GM12874 (cell line): ENCODE measurements around the gene ABLIM2.

ENCODE experiments used
- CTCF ChIP-seq: IDR thresholded peaks from 2 replicates; pipeline ENCODE4 v1.5.1; 2011; ENCODE audit warnings: low read depth, mild to moderate bottlenecking, control low read depth, low read length, moderate library complexity; ENCODE audit not compliant: insufficient read depth

Gene ABLIM2

GRCh38 chr4:7955393-7955792 is 203.2 kb downstream of the ABLIM2 start:
- no peak for TF ChIP-seq CTCF

DNA sequence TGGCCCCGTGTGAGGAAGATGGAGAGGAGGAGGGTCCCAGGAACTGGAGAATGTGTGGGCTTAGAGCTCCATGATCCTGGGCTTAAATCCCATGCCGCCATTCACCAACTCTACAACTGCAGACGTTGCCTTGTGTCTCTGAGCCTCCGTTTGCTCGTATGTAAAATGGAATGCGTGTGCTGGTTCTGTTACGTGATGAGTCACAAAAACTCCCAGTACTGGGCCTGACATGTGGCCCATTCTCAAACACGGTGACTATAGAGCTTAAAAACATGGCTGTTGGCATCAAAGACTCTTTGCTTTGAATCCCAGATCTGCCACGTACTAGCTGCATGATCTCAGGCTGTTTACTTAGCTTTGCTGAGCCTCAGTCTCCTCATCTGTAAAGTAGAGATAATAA is 206.0 kb downstream of the ABLIM2 start:
- no peak for TF ChIP-seq CTCF

DNA sequence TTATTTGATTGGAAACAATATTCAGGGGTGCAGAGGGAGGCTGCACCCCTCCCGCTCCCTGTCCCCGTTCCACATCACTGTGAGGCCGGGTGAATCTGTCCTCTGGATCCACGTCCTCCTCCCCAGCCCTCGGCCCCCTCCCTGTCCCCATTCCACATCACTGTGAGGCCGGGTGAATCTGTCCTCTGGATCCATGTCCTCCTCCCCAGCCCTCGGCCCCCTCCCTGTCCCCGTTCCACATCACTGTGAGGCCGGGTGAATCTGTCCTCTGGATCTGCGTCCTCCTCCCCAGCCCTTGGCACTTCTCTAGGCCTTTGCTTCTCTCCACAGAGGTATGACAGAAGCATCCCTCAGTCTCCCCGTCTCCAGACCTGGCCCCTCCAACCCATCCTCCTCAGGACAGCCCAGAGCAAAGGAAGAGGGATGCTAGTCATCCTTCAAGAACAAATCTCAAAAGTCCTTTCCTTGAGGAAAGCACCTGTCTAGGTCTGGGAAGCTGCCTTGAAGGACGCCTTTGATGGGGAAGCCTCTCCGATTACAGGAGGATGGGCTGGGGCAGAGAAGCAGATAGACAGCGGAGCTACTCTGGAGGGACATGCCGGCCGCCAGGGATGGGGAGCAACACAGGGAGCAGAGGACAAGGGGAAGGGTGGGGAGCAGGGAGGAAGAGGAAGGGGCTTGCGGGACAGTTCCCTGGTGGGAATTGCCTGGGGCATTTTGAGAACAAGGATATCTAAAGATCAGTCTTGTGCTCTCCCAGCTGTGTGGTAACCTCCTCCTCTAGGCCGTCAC is 208.1 kb downstream of the ABLIM2 start:
- TF ChIP-seq CTCF = no peak

- TF ChIP-seq CTCF = no peak
These were observed 208.9 kb downstream of the ABLIM2 start for GRCh38 chr4:7949759-7950158.

- no peak for TF ChIP-seq CTCF
These were observed 210.7 kb downstream of the ABLIM2 start for GRCh38 chr4:7947927-7948326.

DNA sequence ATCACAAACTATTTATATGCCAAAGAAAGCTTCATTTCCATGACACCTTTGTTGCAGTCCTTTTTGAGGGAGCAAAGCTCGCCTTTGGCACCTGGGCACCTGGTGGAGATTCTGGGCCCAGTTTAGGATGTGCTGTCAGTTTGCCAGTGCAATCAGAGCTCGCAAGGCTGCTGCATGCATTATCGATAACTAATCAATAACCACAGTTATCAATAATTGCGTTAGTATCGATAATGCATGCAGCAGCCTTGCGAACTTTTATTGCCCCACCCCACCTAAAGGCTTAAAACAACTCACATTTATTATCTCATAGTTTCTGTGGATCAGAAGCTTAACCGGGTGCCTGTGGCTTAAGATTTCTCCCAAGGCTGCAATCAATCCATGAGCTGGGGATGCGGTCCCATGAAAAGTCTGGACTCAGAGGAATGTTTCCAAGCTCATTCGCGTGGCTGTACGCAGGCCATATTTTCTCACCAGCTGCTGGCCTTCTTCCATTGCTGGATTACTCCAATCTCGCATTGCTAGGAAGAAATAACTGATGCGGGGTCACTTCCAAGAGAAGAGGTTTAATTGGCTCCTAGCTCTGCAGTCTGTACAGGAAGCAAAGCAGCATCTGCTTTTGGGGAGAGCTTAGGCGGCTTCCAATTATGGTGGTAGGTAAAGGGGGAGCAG is 212.8 kb downstream of the ABLIM2 start:
- no peak for TF ChIP-seq CTCF

DNA sequence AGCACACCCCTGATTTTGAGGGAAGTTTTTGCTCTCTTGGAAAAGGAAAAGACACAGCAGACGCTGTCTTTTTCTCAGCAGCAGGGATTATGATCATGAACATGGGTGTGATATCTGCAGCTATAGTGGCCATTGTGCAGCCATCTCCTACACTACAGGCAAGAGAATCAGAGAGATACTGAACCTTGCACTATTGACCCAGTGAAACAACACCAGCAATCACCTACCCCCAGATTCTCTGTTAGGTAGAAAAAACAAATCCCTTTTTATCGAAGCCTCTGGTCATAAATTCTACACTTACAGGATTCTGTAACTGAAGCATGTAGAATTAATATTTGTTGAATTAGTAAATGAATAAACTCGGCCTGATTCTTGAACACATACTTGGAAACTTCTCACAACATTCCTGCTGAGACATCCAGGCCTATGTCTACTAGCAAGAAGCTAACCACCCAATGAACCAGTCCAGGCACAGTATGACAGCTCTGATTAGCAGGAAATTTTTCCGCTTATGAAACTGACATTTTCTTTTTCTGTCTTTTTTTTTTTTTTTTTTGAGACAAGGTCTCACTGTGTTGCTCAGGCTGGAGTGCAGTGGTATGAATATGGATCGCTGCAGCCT is 213.9 kb downstream of the ABLIM2 start:
- no peak for TF ChIP-seq CTCF
